Measurements from ENCODE around the gene GOLGA6L10.

The GOLGA6L10 gene

GRCh38 chr15:82309802-82310201 lies 39.5 kb downstream of the GOLGA6L10 start:
- H3K4me3 ChIP-seq (ENCODE audit: low read length) = no peak overlapping the region
- DNase-seq (ENCODE audit: low read depth) = no peak
- TF ChIP-seq, protein P1, sequence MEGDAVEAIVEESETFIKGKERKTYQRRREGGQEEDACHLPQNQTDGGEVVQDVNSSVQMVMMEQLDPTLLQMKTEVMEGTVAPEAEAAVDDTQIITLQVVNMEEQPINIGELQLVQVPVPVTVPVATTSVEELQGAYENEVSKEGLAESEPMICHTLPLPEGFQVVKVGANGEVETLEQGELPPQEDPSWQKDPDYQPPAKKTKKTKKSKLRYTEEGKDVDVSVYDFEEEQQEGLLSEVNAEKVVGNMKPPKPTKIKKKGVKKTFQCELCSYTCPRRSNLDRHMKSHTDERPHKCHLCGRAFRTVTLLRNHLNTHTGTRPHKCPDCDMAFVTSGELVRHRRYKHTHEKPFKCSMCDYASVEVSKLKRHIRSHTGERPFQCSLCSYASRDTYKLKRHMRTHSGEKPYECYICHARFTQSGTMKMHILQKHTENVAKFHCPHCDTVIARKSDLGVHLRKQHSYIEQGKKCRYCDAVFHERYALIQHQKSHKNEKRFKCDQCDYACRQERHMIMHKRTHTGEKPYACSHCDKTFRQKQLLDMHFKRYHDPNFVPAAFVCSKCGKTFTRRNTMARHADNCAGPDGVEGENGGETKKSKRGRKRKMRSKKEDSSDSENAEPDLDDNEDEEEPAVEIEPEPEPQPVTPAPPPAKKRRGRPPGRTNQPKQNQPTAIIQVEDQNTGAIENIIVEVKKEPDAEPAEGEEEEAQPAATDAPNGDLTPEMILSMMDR (conservative IDR thresholded peaks at IDR 0.05; ENCODE audit: low read depth, low read length) = no peak

- no peak overlapping the region for H3K4me3 ChIP-seq (ENCODE audit: low read length)
- no peak for DNase-seq (ENCODE audit: low read depth)
- TF ChIP-seq, protein P1 (conservative IDR thresholded peaks at IDR 0.05; ENCODE audit: low read depth, low read length) = no peak
These were observed 41.6 kb downstream of the GOLGA6L10 start for GRCh38 chr15:82307714-82308081.

GRCh38 chr15:82306791-82307713 lies 42.2 kb downstream of the GOLGA6L10 start:
- H3K4me3 ChIP-seq (ENCODE audit: low read length) = no peak overlapping the region
- TF ChIP-seq, protein P1 (conservative IDR thresholded peaks at IDR 0.05; ENCODE audit: low read depth, low read length) = no peak
- DNase-seq (ENCODE audit: low read depth) = no peak

- no peak for DNase-seq (ENCODE audit: low read depth)
- no peak overlapping the region for H3K4me3 ChIP-seq (ENCODE audit: low read length)
- TF ChIP-seq, protein P1 (conservative IDR thresholded peaks at IDR 0.05; ENCODE audit: low read depth, low read length) = no peak
These were observed 43.6 kb downstream of the GOLGA6L10 start for GRCh38 chr15:82305621-82306048.

DNA sequence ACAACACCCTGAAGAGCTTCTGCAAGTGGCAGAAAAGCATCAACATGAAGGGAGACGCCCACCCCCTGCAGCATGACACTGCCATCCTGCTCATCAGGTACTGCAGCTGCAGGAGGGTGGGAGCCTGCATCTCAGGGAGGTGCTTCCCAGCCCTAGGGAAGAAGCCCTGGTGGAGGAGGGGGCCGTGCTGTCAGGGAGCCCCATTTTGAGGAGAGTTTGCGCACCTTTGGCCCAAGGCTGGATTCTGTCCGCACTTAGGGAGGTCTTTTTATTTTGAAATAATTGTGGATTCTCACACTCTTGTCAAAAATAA lies 44.5 kb downstream of the GOLGA6L10 start:
- no peak for DNase-seq (ENCODE audit: low read depth)
- TF ChIP-seq, protein P1 (conservative IDR thresholded peaks at IDR 0.05; ENCODE audit: low read depth, low read length) = no peak
- no peak overlapping the region for H3K4me3 ChIP-seq (ENCODE audit: low read length)

DNA sequence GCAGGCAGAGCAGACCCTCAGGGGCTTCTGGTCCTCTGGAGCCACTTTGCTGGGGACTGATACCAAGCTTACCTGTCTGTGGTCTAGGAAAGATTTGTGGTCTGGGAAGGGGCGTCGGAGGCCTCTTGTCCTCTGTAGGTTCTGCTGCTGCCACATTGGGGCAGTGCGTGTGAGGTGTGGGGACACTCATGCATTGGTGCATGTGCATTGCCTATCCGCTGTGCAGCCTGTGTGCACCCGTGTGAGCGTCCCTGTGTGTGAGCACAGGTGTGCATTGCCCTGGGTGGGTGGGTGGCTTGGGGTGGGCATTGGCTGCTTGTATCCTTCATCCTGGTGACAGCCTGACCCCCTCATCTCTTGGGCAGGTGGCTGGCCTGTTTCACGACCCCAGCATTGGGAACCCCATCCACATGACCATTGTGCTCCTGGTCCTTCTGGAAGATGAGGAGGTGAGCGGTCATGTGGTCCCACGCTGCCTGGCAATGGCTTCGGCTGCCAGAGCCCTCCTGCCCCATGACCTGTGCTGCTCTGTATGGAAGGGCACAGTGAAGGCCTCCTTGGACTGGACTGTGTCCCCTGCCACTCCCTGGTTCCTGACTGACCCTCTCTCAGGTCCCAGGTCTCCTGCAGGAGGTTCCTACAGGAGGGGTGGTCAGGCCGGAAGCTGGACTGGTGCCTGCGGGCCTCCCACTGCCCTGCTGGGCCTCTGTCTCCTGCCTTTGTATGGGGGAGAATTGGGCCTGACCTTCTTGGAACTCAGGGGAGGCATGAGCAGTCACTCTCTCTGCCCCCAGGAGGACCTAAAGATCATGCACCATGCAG lies 45.1 kb downstream of the GOLGA6L10 start:
- DNase-seq (ENCODE audit: low read depth) = no peak
- H3K4me3 ChIP-seq (ENCODE audit: low read length) = no peak overlapping the region
- TF ChIP-seq, protein P1 (conservative IDR thresholded peaks at IDR 0.05; ENCODE audit: low read depth, low read length) = no peak
